ENCODE data around the gene NOL7. TPM values are rescaled to one million over a fixed set of nuclear protein-coding genes. Genes with fewer than 3 reads are reported as not detected.
A peak's percentile ranks its signal among the peaks of the same experiment; 100 is the strongest.

The NOL7 gene
- total and polyA plus RNA-seq, 7 experiments from 2014 or later, result 49.1 to 145 (median 65.0) TPM

- intact Hi-C loops (cut with micrococcal nuclease), result loop anchor here in 1 of 2 donors (10.0 kb wide), 2 partner anchors 118 to 492 kb away; no protein-coding TSS in a partner anchor
- Mint-ChIP-seq H3K9me3 (no peaks in the 10 kb centered on the region), H3K36me3 (peaks cover 0 to 5% (median 0%) of the 10 kb centered on the region in 5 donors), H3K27me3 (peaks cover 0 to 6% (median 0%) of the 10 kb centered on the region in 5 donors), H3K4me3 (peak overlapping the region; percentile 70 to 99 (median 88)), H3K27ac (peak overlapping the region in 8 of 9 donors; percentile 78 to 95 (median 90)), H3K4me1 (peaks cover 10 to 43% (median 28%) of the 10 kb centered on the region in 7 donors)
- Histone ChIP-seq H3K27ac (ENCODE audit: low read depth, low read length) (peak overlapping the region; percentile 80), H3K4me3 (ENCODE audit: low read length) (no peak overlapping the region), H3K36me3 (ENCODE audit: control insufficient read depth in 2 of 3, insufficient read depth in 3 of 3, low read length in 3 of 3) (peaks cover 0 to 4% (median 0%) of the 10 kb centered on the region in 3 experiments), H3K27me3 (ENCODE audit: control insufficient read depth in 2 of 2, insufficient read depth in 2 of 2, low read length in 2 of 2) (no peaks in the 10 kb centered on the region), H3K4me1 (ENCODE audit: control insufficient read depth in 2 of 2, insufficient read depth in 2 of 2, low read length in 2 of 2) (peaks cover 5 to 13% of the 10 kb centered on the region in 2 donors), H3K9me3 (ENCODE audit: control insufficient read depth in 2 of 3, low read length in 3 of 3) (no peaks in the 10 kb centered on the region)
- ChIA-PET POLR2A (interaction anchor here (1.1 to 4.6 kb wide), 4 partner anchors 42 to 245 kb away, joined by 6 to 74 read pairs (median 21); partner anchors contain the start of genes NOL7, RANBP9 and TBC1D7), CTCF (interaction anchor here (0.6 to 1.2 kb wide), 3 partner anchors 46 to 240 kb away, joined by 3 to 4 read pairs (median 3); no protein-coding TSS in a partner anchor)
- no peak for ATAC-seq
- no peak for DNase-seq
Observed at GRCh38 chr6:13572951-13573654, 42.0 kb upstream of the NOL7 start.

GRCh38 chr6:13573669-13574110, 41.4 kb upstream of the NOL7 start:
- Mint-ChIP-seq H3K27me3 (peaks cover 0 to 3% (median 0%) of the 10 kb centered on the region in 5 donors), H3K9me3 (no peaks in the 10 kb centered on the region), H3K4me3 (peak overlapping the region; percentile 70 to 99 (median 88)), H3K27ac (peak overlapping the region; percentile 75 to 95 (median 87)), H3K4me1 (peaks cover 10 to 44% (median 28%) of the 10 kb centered on the region in 7 donors), H3K36me3 (peaks cover 0 to 5% (median 0%) of the 10 kb centered on the region in 5 donors)
- ChIA-PET POLR2A (interaction anchor here (1.6 to 4.6 kb wide), 5 partner anchors 20 to 245 kb away, joined by 5 to 74 read pairs (median 20); partner anchors contain the start of genes GFOD1, NOL7, RANBP9 and TBC1D7), CTCF (interaction anchor here (1.0 to 2.1 kb wide), 7 partner anchors 36 to 241 kb away, joined by 3 to 8 read pairs (median 4); no protein-coding TSS in a partner anchor)
- Histone ChIP-seq H3K27ac (ENCODE audit: low read depth, low read length) (peak overlapping the region; percentile 80), H3K36me3 (ENCODE audit: control insufficient read depth in 2 of 3, insufficient read depth in 3 of 3, low read length in 3 of 3) (peaks cover 0 to 4% (median 0%) of the 10 kb centered on the region in 3 experiments), H3K27me3 (ENCODE audit: control insufficient read depth in 2 of 2, insufficient read depth in 2 of 2, low read length in 2 of 2) (no peaks in the 10 kb centered on the region), H3K4me1 (ENCODE audit: control insufficient read depth in 2 of 2, insufficient read depth in 2 of 2, low read length in 2 of 2) (peaks cover 5 to 13% of the 10 kb centered on the region in 2 donors), H3K4me3 (ENCODE audit: low read length) (peak overlapping the region; percentile 50), H3K9me3 (ENCODE audit: control insufficient read depth in 2 of 3, low read length in 3 of 3) (no peaks in the 10 kb centered on the region)
- ATAC-seq (no peak), DNase-seq (peak in 1 of 9 donors; percentile 3)
- intact Hi-C loops (cut with micrococcal nuclease), result loop anchor here (1.0 to 10.0 kb wide), 16 partner anchors 42 to 544 kb away; partner anchors contain the start of genes GFOD1 (in 2 of the 2), MCUR1 (in 2 of the 2), NOL7 (in 2 of the 2) and CD83 (in 1 of the 2)

- peak overlapping the region; percentile 88 to 99 (median 95) for H3K27ac Mint-ChIP-seq
- H3K9me3 Mint-ChIP-seq, result no peaks in the 10 kb centered on the region
- no peaks in the 10 kb centered on the region for H3K9me3 ChIP-seq (ENCODE audit: control insufficient read depth in 2 of 3, low read length in 3 of 3)
- peak overlapping the region; percentile 88 to 99 (median 95) for H3K4me3 Mint-ChIP-seq
- peak overlapping the region; percentile 93 for H3K4me3 ChIP-seq (ENCODE audit: low read length)
- H3K4me1 ChIP-seq (ENCODE audit: control insufficient read depth in 2 of 2, insufficient read depth in 2 of 2, low read length in 2 of 2), result peaks cover 5 to 13% of the 10 kb centered on the region in 2 donors
- no peaks in the 10 kb centered on the region for H3K27me3 Mint-ChIP-seq
- H3K27ac ChIP-seq (ENCODE audit: low read depth, low read length), result peak overlapping the region; percentile 80
- peaks cover 0 to 8% (median 0%) of the 10 kb centered on the region in 5 donors for H3K36me3 Mint-ChIP-seq
- H3K4me1 Mint-ChIP-seq, result peaks cover 10 to 44% (median 28%) of the 10 kb centered on the region in 7 donors
- CTCF ChIA-PET, result interaction anchor here (0.6 to 2.1 kb wide), 22 partner anchors 9 to 241 kb away, joined by 3 to 26 read pairs (median 4); partner anchors contain the start of genes NOL7 and RANBP9
- H3K36me3 ChIP-seq (ENCODE audit: control insufficient read depth in 2 of 3, insufficient read depth in 3 of 3, low read length in 3 of 3), result peaks cover 0 to 4% (median 0%) of the 10 kb centered on the region in 3 experiments
- DNase-seq (peak; percentile 91 to 96 (median 94)), ATAC-seq (peak; percentile 89)
- intact Hi-C loops (cut with micrococcal nuclease), result loop anchor here (1.0 to 10.0 kb wide), 16 partner anchors 41 to 543 kb away; partner anchors contain the start of genes GFOD1 (in 2 of the 2), MCUR1 (in 2 of the 2), NOL7 (in 2 of the 2) and CD83 (in 1 of the 2)
- no peaks in the 10 kb centered on the region for H3K27me3 ChIP-seq (ENCODE audit: control insufficient read depth in 2 of 2, insufficient read depth in 2 of 2, low read length in 2 of 2)
- POLR2A ChIA-PET, result interaction anchor here (0.7 to 4.6 kb wide), 20 partner anchors 10 to 250 kb away, joined by 3 to 74 read pairs (median 4); partner anchors contain the start of genes GFOD1, NOL7, RANBP9 and TBC1D7
Observed at GRCh38 chr6:13574149-13574570, 41.0 kb upstream of the NOL7 start.

GRCh38 chr6:13574571-13575376, 40.4 kb upstream of the NOL7 start, which contains the start of gene SIRT5:
Gene SIRT5 (plus strand): TSS chr6:13574601. CDS start chr6:13584111, 9,510 bp downstream.
- Histone ChIP-seq H3K9me3 (ENCODE audit: control insufficient read depth in 2 of 3, low read length in 3 of 3) (no peaks in the 10 kb centered on the region), H3K27ac (ENCODE audit: low read depth, low read length) (peak within 1 kb of the TSS; percentile 80), H3K36me3 (ENCODE audit: control insufficient read depth in 2 of 3, insufficient read depth in 3 of 3, low read length in 3 of 3) (peaks cover 0 to 4% (median 0%) of the 10 kb centered on the region in 3 experiments), H3K27me3 (ENCODE audit: control insufficient read depth in 2 of 2, insufficient read depth in 2 of 2, low read length in 2 of 2) (no peaks in the 10 kb centered on the region), H3K4me1 (ENCODE audit: control insufficient read depth in 2 of 2, insufficient read depth in 2 of 2, low read length in 2 of 2) (peaks cover 5 to 13% of the 10 kb centered on the region in 2 donors), H3K4me3 (ENCODE audit: low read length) (peak within 1 kb of the TSS; percentile 93)
- H3K27me3 Mint-ChIP-seq, result no peaks in the 10 kb centered on the region
- CTCF ChIA-PET, result interaction anchor here (0.6 to 2.1 kb wide), 27 partner anchors 9 to 246 kb away, joined by 3 to 26 read pairs (median 4); partner anchors contain the start of genes NOL7, RANBP9 and TBC1D7
- H3K9me3 Mint-ChIP-seq, result no peaks in the 10 kb centered on the region
- DNase-seq (peak; percentile 53 to 79 (median 75)), ATAC-seq (peak; percentile 77)
- peak within 1 kb of the TSS; percentile 88 to 99 (median 95) for H3K4me3 Mint-ChIP-seq
- intact Hi-C loops (cut with micrococcal nuclease), result loop anchor here (1.0 to 10.0 kb wide), 19 partner anchors 41 to 543 kb away; partner anchors contain the start of genes GFOD1 (in 2 of the 2), MCUR1 (in 2 of the 2), NOL7 (in 2 of the 2) and TBC1D7 (in 2 of the 2)
- H3K36me3 Mint-ChIP-seq, result peaks cover 0 to 8% (median under 1%) of the 10 kb centered on the region in 5 donors
- H3K27ac Mint-ChIP-seq, result peak within 1 kb of the TSS; percentile 88 to 99 (median 95)
- POLR2A ChIA-PET, result interaction anchor here (0.5 to 4.6 kb wide), 24 partner anchors 11 to 1058 kb away, joined by 3 to 74 read pairs (median 4); partner anchors contain the start of genes GFOD1, NOL7, RANBP9 and TBC1D7
- H3K4me1 Mint-ChIP-seq, result peaks cover 10 to 44% (median 28%) of the 10 kb centered on the region in 7 donors

GRCh38 chr6:13575377-13575775, 39.8 kb upstream of the NOL7 start:
- Histone ChIP-seq H3K4me1 (ENCODE audit: control insufficient read depth in 2 of 2, insufficient read depth in 2 of 2, low read length in 2 of 2) (peaks cover 5 to 13% of the 10 kb centered on the region in 2 donors), H3K36me3 (ENCODE audit: control insufficient read depth in 2 of 3, insufficient read depth in 3 of 3, low read length in 3 of 3) (peaks cover 0 to 4% (median 0%) of the 10 kb centered on the region in 3 experiments), H3K9me3 (ENCODE audit: control insufficient read depth in 2 of 3, low read length in 3 of 3) (no peaks in the 10 kb centered on the region), H3K27ac (ENCODE audit: low read depth, low read length) (peak overlapping the region; percentile 80), H3K27me3 (ENCODE audit: control insufficient read depth in 2 of 2, insufficient read depth in 2 of 2, low read length in 2 of 2) (no peaks in the 10 kb centered on the region), H3K4me3 (ENCODE audit: low read length) (peak overlapping the region; percentile 93)
- Mint-ChIP-seq H3K4me3 (peak overlapping the region; percentile 88 to 99 (median 95)), H3K4me1 (peaks cover 10 to 44% (median 28%) of the 10 kb centered on the region in 7 donors), H3K27me3 (no peaks in the 10 kb centered on the region), H3K27ac (peak overlapping the region; percentile 88 to 99 (median 95)), H3K36me3 (peaks cover 0 to 11% (median 7%) of the 10 kb centered on the region in 5 donors), H3K9me3 (no peaks in the 10 kb centered on the region)
- intact Hi-C loops (cut with micrococcal nuclease), result loop anchor here (1.0 to 10.0 kb wide), 7 partner anchors 121 to 489 kb away; partner anchors contain the start of gene TBC1D7 (in 1 of the 2)
- no peak for DNase-seq
- ChIA-PET POLR2A (interaction anchor here (0.6 to 4.6 kb wide), 19 partner anchors 9 to 247 kb away, joined by 3 to 74 read pairs (median 4); partner anchors contain the start of genes GFOD1, NOL7, RANBP9 and TBC1D7), CTCF (interaction anchor here (0.6 to 2.1 kb wide), 17 partner anchors 19 to 247 kb away, joined by 3 to 26 read pairs (median 5); partner anchors contain the start of genes NOL7, RANBP9 and TBC1D7)
- ATAC-seq, result no peak
